OCI-M1 (cell line): Measurements from ENCODE around the gene RSF1.
"Not testable (repeated sequence)": the region's sequence is repeated elsewhere in the genome, so short reads cannot be mapped to it uniquely, and the experiment has no call there.

Experiments
- DNase-seq: peaks from one replicate; lab custom pipeline; 2025; lab: John Stamatoyannopoulos, UW

RSF1 gene, protein sequence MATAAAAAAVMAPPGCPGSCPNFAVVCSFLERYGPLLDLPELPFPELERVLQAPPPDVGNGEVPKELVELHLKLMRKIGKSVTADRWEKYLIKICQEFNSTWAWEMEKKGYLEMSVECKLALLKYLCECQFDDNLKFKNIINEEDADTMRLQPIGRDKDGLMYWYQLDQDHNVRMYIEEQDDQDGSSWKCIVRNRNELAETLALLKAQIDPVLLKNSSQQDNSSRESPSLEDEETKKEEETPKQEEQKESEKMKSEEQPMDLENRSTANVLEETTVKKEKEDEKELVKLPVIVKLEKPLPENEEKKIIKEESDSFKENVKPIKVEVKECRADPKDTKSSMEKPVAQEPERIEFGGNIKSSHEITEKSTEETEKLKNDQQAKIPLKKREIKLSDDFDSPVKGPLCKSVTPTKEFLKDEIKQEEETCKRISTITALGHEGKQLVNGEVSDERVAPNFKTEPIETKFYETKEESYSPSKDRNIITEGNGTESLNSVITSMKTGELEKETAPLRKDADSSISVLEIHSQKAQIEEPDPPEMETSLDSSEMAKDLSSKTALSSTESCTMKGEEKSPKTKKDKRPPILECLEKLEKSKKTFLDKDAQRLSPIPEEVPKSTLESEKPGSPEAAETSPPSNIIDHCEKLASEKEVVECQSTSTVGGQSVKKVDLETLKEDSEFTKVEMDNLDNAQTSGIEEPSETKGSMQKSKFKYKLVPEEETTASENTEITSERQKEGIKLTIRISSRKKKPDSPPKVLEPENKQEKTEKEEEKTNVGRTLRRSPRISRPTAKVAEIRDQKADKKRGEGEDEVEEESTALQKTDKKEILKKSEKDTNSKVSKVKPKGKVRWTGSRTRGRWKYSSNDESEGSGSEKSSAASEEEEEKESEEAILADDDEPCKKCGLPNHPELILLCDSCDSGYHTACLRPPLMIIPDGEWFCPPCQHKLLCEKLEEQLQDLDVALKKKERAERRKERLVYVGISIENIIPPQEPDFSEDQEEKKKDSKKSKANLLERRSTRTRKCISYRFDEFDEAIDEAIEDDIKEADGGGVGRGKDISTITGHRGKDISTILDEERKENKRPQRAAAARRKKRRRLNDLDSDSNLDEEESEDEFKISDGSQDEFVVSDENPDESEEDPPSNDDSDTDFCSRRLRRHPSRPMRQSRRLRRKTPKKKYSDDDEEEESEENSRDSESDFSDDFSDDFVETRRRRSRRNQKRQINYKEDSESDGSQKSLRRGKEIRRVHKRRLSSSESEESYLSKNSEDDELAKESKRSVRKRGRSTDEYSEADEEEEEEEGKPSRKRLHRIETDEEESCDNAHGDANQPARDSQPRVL (N-terminal part only)

GRCh38 chr11:77820565-77821348 is at the start of gene RSF1, which contains the start of gene AAMDC:
Gene RSF1 (minus strand): TSS chr11:77820722. CDS start chr11:77820714, 8 bp downstream.
Gene AAMDC (plus strand): TSS chr11:77821144. CDS start chr11:77842497, 21,353 bp downstream.
- peak; percentile 100 for DNase-seq

- no peak for DNase-seq
Observed at GRCh38 chr11:77868744-77869143, 48.2 kb upstream of the RSF1 start.

DNA sequence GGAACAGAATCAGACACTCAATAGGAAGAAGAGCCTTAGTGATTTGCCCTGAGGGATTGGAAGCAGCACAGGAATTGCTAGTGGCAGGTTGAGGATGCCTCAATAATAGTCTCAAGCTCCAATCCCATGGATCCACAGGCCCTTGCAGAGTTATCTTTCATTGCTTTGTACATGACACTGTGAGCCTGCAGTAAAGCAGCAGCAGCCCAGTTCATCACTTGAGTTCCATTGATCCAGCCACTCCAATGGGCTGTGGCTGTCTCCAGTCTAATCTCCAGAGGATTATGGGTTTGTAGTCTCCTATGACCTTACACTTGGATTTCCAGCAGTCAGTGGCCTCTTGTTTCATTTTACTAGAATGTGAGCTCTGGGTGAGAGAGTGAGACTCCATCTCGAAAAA is 45.8 kb upstream of the RSF1 start:
- DNase-seq, result no peak

DNA sequence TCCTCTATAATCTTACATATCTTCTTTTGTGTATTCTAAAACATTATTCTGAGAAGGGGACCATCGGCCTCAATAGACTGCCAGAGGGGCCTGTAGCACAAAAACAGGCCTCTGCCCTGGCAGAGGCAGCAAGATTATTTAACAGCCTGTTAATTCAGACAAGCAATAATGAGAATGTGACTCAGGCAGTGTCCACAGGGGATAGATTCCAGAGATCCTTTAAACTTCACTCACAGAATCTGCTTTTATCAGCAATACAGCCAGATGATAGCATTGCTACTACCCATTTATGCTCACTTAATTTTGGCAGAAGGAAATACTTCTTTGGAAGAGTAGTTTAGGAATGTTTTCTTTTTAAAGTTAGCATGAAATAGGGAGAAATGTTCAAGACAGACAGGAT is 45.3 kb upstream of the RSF1 start:
- DNase-seq, result no peak

- DNase-seq, result not testable (repeated sequence)
Observed at GRCh38 chr11:77861444-77861843, 40.9 kb upstream of the RSF1 start.

DNA sequence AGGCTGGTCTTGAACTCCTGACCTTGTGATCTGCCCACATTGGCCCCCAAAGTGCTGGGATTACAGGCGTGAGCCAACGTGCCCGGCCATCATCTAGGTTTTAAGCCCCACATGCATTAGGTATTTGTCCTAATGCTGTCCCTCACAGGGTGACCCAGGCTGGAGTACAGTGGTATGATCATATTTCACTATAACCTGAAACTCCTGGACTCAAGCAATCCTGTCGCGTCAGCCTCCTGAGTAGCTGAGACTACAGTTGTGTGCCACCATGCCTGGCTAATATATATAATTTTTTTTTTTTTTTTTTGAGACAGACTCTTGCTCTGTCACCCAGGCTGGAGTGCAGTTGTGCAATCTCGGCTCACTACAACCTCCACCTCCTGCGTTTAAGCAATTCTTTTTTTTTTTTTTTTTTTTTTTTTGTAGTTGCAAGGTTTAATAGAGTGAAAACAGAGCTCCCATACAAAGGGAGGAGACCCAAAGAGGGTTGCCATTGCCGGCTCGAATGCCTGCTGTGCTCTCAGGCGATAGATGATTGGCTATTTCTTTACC is 37.5 kb upstream of the RSF1 start:
- not testable (repeated sequence) for DNase-seq

DNA sequence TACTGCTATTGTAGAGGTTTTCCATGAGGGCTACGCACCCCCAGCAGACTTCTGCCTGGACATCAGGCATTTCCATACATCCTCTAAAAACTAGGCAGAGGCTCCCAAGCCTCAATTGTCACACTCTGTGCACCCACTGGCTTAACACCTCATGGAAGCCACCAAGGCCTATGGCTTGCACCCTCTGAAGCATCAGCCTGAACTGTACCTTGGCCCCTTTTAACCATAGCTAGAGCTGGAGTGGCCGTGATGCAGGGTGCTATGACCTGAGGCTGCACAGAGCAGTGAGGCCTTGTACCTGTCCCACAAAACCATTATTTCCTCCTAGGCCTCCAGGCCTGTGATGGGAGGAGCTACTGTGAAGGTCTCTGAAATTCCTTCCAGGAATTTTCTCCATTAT is 34.3 kb upstream of the RSF1 start:
- DNase-seq, result peak; percentile 59

GRCh38 chr11:77851503-77851902 is 31.0 kb upstream of the RSF1 start:
- peak; percentile 94 for DNase-seq

- not testable (repeated sequence) for DNase-seq
Observed at GRCh38 chr11:77843700-77844099, 23.2 kb upstream of the RSF1 start.

DNA sequence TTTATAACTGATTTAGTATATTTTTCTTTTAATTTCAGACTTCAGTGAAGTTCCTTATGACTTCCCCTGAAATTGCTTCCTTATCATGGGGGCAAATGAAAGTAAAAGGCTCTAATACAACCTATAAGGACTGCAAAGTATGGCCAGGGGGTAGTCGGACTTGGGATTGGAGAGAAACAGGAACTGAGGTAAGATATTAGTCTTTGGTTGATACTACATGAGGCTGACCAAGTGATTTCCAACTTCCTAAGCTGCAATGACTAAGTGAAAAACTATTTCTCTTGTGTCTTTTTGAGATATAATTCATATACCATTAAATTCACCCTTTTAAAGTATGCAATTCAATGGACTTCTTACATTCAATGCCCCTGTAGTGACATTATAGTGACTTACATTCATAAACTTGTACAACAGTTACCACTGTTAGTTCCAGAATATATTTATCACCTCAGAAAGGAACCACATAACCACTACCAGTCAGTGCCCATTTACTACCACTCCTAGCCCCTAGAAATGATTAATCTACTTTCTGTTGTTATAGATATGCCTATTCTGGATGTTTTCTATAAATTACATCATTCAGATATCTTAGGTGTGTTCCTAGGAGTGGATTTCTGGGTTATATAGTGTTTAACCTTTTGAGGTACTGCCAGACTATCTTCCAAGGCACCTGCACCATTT is 22.1 kb upstream of the RSF1 start:
- peak; percentile 97 for DNase-seq

GRCh38 chr11:77833302-77833701 is 12.8 kb upstream of the RSF1 start:
- DNase-seq, result no peak

DNA sequence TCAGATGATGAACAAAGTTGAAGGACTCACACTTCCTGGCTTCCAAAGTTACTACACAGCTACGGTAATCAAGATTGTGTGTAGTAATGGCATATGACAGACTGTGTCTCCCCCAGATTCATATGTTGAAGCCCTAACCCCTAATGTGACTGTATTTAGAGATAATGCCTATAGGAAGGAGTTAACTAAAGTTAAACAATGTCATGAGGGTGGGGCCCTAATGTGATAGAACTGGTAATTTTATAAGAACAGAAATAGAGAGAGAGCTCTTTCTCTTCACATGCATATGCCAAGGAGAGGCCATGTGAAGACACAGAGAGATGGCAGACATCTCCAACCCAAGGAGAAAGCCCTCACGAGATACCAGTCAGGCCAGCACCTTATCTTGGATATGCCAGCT is 8.4 kb upstream of the RSF1 start:
- no peak for DNase-seq

- DNase-seq, result peak; percentile 80
Observed at GRCh38 chr11:77823775-77824174, 3.3 kb upstream of the RSF1 start.

DNA sequence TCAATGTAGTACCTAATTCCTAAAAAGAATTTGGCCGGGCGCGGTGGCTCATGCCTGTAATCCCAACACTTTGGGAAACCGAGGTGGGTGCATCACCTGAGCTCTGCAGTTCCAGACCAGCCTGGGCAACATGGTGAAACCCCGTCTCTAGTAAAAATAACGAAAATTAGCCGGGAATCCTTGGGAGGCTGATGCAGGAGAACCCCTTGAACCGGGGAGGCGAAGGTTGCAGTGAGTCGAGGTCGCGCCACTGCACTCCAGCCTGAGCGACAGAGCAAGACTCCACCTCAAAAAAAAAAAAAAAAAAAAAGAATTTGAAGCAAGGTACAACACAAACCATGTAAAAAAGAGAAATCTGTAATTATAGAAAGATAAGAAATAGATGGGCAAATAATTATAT is 1.6 kb upstream of the RSF1 start:
- DNase-seq, result not testable (repeated sequence)

DNA sequence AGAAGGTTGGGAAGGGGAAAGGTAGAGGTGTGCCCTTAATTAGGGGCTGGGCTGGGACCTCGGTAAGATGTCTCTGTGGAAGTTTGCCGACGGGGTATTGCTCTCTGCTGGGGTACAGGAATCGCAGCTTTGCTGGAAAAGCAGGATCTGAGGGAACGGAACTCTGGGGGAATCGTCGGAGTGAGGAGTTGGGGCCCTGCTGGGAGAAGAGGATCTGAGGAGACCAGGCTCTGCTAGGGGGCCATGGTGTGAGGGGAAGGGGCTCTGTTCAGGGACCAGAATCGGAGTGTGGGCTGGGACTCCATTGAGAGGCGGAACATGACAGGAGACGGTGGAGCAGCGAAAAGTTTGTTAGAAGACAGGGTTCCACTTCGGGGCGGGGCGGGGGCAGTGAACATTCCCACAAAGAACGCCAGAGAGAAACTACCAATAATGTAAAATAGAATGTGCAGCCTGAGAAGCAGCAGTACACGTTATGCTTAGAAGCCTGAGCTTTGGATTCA is 878 bp upstream of the RSF1 start:
- peak; percentile 86 for DNase-seq

DNA sequence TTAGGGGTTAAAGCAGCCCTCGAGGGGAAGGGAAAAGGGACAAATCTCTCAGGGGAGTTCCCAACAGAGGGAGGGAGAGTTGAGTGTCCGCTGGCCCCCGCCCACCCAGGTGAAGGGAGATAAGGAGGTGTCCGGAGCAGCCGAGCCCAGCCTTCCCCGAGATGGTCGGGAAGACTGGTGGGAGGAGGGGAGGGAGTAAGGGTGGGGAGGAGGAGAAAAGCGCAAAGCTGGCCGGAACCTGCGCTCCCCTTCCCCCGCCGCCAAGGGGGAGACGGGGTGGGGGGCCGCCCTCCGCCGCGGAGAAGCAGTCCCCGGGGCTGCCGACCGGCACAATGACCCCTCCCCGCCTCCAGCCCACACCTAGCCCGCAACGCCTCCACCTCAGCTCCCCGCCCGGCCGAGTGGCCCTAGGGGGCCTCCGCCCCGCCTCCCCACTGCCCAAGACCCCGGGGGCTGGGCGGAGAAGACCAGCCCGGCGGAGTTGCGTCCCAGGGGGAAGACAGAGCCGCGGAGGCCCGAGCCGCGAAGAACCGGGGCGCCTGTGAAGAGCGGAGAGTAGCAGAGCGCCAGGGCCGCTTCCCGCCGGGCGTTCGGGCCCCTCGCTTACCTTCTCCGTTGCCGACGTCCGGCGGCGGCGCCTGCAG is 479 bp downstream of the RSF1 start:
- peak; percentile 97 for DNase-seq

GRCh38 chr11:77819411-77819920 is 1.1 kb downstream of the RSF1 start:
- peak; percentile 99 for DNase-seq

- DNase-seq, result no peak
Observed at GRCh38 chr11:77815459-77815858, 5.1 kb downstream of the RSF1 start.

DNA sequence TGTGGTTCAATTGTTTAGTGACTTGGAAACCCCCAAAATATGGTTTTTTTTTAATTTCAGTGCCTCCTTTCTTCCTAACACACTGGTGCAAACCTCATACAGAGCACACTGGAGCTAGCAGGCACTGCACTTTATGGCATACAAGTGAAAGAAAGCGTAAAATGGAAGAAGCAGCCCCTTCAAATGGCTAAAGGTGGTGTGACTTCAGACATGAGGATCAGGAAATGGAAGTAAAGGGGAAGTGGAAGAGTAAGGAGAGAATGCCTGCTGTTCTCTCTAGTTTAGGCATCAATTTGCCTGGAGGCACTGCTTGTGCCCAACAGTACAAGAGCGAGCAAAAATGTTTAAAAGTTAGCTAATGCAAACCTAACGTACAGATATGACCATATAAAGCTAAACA is 5.7 kb downstream of the RSF1 start:
- DNase-seq, result peak; percentile 60
